ENCODE results near the gene ADAMTS18.
"Not testable (repeated sequence)": the region's sequence is repeated elsewhere in the genome, so short reads cannot be mapped to it uniquely, and the experiment has no call there.

The ADAMTS18 gene, protein sequence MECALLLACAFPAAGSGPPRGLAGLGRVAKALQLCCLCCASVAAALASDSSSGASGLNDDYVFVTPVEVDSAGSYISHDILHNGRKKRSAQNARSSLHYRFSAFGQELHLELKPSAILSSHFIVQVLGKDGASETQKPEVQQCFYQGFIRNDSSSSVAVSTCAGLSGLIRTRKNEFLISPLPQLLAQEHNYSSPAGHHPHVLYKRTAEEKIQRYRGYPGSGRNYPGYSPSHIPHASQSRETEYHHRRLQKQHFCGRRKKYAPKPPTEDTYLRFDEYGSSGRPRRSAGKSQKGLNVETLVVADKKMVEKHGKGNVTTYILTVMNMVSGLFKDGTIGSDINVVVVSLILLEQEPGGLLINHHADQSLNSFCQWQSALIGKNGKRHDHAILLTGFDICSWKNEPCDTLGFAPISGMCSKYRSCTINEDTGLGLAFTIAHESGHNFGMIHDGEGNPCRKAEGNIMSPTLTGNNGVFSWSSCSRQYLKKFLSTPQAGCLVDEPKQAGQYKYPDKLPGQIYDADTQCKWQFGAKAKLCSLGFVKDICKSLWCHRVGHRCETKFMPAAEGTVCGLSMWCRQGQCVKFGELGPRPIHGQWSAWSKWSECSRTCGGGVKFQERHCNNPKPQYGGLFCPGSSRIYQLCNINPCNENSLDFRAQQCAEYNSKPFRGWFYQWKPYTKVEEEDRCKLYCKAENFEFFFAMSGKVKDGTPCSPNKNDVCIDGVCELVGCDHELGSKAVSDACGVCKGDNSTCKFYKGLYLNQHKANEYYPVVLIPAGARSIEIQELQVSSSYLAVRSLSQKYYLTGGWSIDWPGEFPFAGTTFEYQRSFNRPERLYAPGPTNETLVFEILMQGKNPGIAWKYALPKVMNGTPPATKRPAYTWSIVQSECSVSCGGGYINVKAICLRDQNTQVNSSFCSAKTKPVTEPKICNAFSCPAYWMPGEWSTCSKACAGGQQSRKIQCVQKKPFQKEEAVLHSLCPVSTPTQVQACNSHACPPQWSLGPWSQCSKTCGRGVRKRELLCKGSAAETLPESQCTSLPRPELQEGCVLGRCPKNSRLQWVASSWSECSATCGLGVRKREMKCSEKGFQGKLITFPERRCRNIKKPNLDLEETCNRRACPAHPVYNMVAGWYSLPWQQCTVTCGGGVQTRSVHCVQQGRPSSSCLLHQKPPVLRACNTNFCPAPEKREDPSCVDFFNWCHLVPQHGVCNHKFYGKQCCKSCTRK (N-terminal part only)

GRCh38 chr16:77434530-77435271 is at the start of gene ADAMTS18:
TSS of gene ADAMTS18 (minus strand) at chr16:77435034. CDS start at chr16:77434695, 339 bp downstream.
- peaks cover 40% of the 10 kb centered on the region for H3K27me3 Mint-ChIP-seq
- no peaks in the 10 kb centered on the region for H3K36me3 Mint-ChIP-seq (ENCODE audit: low read depth)
- no peak within 1 kb of the TSS for H3K27ac Mint-ChIP-seq
- H3K4me1 Mint-ChIP-seq (ENCODE audit: low read depth) = no peaks in the 10 kb centered on the region
- intact Hi-C loops (cut with micrococcal nuclease) = no loop called here
- H3K9me3 Mint-ChIP-seq = no peaks in the 10 kb centered on the region
- H3K4me3 Mint-ChIP-seq = no peak within 1 kb of the TSS

- H3K27me3 Mint-ChIP-seq = no peaks in the 10 kb centered on the region
- no peak overlapping the region for H3K4me3 Mint-ChIP-seq
- no peaks in the 10 kb centered on the region for H3K36me3 Mint-ChIP-seq (ENCODE audit: low read depth)
- no peak overlapping the region for H3K27ac Mint-ChIP-seq
- H3K4me1 Mint-ChIP-seq (ENCODE audit: low read depth) = no peaks in the 10 kb centered on the region
- intact Hi-C loops (cut with micrococcal nuclease) = no loop called here
- no peaks in the 10 kb centered on the region for H3K9me3 Mint-ChIP-seq
Observed at GRCh38 chr16:77480681-77481315, 46.0 kb upstream of the ADAMTS18 start.

GRCh38 chr16:77472262-77472661 is 37.4 kb upstream of the ADAMTS18 start:
- no peak overlapping the region for H3K27ac Mint-ChIP-seq
- no peaks in the 10 kb centered on the region for H3K4me1 Mint-ChIP-seq (ENCODE audit: low read depth)
- H3K4me3 Mint-ChIP-seq = no peak overlapping the region
- H3K9me3 Mint-ChIP-seq = no peaks in the 10 kb centered on the region
- no peaks in the 10 kb centered on the region for H3K27me3 Mint-ChIP-seq
- no peaks in the 10 kb centered on the region for H3K36me3 Mint-ChIP-seq (ENCODE audit: low read depth)
- intact Hi-C loops (cut with micrococcal nuclease) = no loop called here

DNA sequence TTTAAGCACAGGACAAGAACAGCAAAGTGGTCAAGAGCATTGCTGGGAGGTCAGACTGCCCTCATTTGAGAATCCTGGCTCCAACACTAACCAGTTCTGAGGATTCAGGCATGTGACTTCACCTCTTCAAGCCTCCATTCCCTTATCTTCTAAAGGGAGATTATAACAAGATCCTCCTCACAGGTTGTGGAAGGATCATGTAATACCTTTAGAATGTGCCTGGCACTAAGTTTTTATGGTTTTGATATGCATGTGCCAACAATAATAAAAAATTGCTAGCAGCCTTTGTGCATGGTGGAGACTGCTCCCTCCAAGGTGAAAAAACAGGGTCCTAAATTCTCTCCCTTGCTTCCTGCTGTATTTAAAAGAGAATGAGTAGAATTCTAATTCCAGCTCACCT is 36.0 kb upstream of the ADAMTS18 start:
- no peaks in the 10 kb centered on the region for H3K9me3 Mint-ChIP-seq
- no peaks in the 10 kb centered on the region for H3K36me3 Mint-ChIP-seq (ENCODE audit: low read depth)
- peaks cover 2% of the 10 kb centered on the region for H3K27me3 Mint-ChIP-seq
- intact Hi-C loops (cut with micrococcal nuclease) = no loop called here
- no peaks in the 10 kb centered on the region for H3K4me1 Mint-ChIP-seq (ENCODE audit: low read depth)
- H3K4me3 Mint-ChIP-seq = no peak overlapping the region
- no peak overlapping the region for H3K27ac Mint-ChIP-seq

DNA sequence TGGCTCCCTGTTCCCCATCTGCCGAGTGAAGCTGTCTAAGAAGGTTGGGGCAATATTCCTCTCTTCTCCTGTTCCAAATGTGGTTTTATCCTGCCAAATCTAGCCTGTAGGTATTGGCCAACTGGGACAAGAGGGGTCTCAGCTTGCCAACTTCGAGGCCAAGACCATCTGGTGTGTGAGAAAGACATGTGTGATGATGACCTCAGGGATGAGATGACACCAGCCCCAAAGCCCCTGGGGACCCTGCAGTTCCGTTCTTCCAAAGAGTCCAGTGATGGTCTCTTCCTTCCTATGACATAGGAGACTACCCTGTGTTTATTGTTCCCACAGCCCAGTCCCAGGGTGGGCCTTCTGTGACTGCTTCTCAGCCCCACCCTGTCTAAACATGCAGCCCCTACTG is 34.8 kb upstream of the ADAMTS18 start:
- intact Hi-C loops (cut with micrococcal nuclease) = no loop called here
- no peak overlapping the region for H3K4me3 Mint-ChIP-seq
- no peak overlapping the region for H3K27ac Mint-ChIP-seq
- H3K4me1 Mint-ChIP-seq (ENCODE audit: low read depth) = no peaks in the 10 kb centered on the region
- no peaks in the 10 kb centered on the region for H3K36me3 Mint-ChIP-seq (ENCODE audit: low read depth)
- H3K27me3 Mint-ChIP-seq = peaks cover 2% of the 10 kb centered on the region
- H3K9me3 Mint-ChIP-seq = no peaks in the 10 kb centered on the region

DNA sequence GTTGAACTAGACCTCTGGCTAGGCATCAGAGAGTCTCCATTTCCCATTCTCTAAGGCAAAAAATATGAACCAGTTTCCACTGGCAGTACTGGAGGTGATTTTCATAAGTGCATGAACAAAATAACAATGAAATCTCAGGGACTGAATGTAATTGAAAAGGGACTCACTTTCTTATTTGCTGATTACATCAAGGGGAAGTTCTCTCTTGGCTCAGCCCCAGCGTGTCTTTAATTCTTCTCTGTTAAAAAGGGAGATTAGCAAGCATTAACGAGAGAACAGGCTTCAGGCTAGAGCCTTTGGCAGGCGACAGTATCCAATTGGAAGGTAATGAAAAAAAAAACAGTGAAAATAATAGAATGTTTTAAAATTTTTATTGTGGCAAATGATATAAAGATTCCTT is 34.0 kb upstream of the ADAMTS18 start:
- Mint-ChIP-seq H3K4me3 (no peak overlapping the region), H3K27me3 (peaks cover 2% of the 10 kb centered on the region), H3K36me3 (ENCODE audit: low read depth) (no peaks in the 10 kb centered on the region), H3K27ac (no peak overlapping the region), H3K9me3 (no peaks in the 10 kb centered on the region), H3K4me1 (ENCODE audit: low read depth) (no peaks in the 10 kb centered on the region)
- intact Hi-C loops (cut with micrococcal nuclease) = no loop called here

GRCh38 chr16:77467821-77468335 is 33.0 kb upstream of the ADAMTS18 start:
- intact Hi-C loops (cut with micrococcal nuclease) = no loop called here

GRCh38 chr16:77463659-77464058 is 28.8 kb upstream of the ADAMTS18 start:
- H3K27me3 Mint-ChIP-seq; H3K4me3 Mint-ChIP-seq; intact Hi-C loops (cut with micrococcal nuclease); H3K36me3 Mint-ChIP-seq (ENCODE audit: low read depth); H3K27ac Mint-ChIP-seq; H3K4me1 Mint-ChIP-seq (ENCODE audit: low read depth); H3K9me3 Mint-ChIP-seq: not testable (repeated sequence)

More at GRCh38 chr16:77467821-77468335, 33.0 kb upstream of the ADAMTS18 start:
- Mint-ChIP-seq H3K4me3 (no peak overlapping the region), H3K4me1 (ENCODE audit: low read depth) (no peaks in the 10 kb centered on the region), H3K27ac (no peak overlapping the region), H3K36me3 (ENCODE audit: low read depth) (no peaks in the 10 kb centered on the region), H3K27me3 (peaks cover 2% of the 10 kb centered on the region), H3K9me3 (no peaks in the 10 kb centered on the region)

- no peak overlapping the region for H3K4me3 Mint-ChIP-seq
- intact Hi-C loops (cut with micrococcal nuclease) = no loop called here
- H3K36me3 Mint-ChIP-seq (ENCODE audit: low read depth) = no peaks in the 10 kb centered on the region
- H3K27me3 Mint-ChIP-seq = peaks cover 3% of the 10 kb centered on the region
- H3K4me1 Mint-ChIP-seq (ENCODE audit: low read depth) = no peaks in the 10 kb centered on the region
- no peaks in the 10 kb centered on the region for H3K9me3 Mint-ChIP-seq
- H3K27ac Mint-ChIP-seq = no peak overlapping the region
Observed at GRCh38 chr16:77462894-77463293, 28.1 kb upstream of the ADAMTS18 start.

DNA sequence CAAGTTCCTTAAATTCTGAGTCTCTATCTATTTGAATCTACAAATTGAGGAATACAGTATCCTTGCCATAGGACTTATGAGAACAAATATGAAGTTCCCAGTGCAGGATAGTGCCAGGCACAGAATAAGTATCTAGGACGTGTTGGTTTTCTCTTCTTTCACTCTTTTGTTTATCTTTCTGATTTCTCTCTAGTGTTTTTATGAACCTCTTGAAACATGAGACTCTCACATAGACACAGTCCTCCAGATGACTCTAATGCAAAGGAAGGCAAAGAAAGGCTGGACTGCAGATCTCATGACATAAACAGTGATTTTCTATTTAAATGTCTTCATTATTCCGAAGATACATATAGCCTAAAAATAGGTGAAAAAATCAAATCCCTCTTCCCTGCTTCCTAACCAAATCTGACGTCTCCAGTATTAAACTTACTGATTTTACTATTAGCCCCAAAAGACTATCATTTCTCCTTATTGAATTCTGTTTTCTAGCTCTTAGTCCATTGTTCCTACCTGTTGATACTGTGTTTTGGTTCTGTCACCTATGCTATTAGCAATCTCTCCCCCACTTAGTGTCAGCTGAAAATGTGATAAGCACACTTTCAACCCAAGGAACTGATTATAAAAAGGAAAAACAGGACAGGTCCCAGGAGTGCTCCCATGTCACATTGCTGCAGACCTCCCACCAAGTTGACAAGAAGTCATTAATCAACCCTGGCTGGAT is 24.9 kb upstream of the ADAMTS18 start:
- intact Hi-C loops (cut with micrococcal nuclease) = no loop called here
- H3K27me3 Mint-ChIP-seq = peaks cover 2% of the 10 kb centered on the region
- no peak overlapping the region for H3K4me3 Mint-ChIP-seq
- H3K4me1 Mint-ChIP-seq (ENCODE audit: low read depth) = no peaks in the 10 kb centered on the region
- H3K36me3 Mint-ChIP-seq (ENCODE audit: low read depth) = no peaks in the 10 kb centered on the region
- no peak overlapping the region for H3K27ac Mint-ChIP-seq
- H3K9me3 Mint-ChIP-seq = no peaks in the 10 kb centered on the region

DNA sequence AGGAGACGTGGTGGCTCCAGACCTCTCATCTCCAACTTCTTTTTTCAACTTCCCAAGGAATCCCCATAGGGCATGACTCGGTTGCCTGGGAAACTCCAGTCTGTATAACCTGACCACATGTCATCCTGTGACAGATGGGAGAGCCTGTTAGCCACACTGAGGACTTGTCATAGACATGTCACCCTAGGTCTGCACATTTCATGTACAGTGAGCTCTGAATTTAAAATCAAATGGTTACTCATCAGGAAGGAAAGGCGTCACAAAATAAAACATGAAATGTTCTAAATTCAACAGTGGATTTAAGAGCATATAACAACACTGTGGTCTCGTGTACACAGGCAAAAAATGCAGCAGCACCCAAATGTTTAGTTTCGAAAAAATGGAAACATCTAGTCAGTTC is 22.2 kb upstream of the ADAMTS18 start:
- intact Hi-C loops (cut with micrococcal nuclease) = no loop called here
- H3K27me3 Mint-ChIP-seq = peaks cover 2% of the 10 kb centered on the region
- no peaks in the 10 kb centered on the region for H3K9me3 Mint-ChIP-seq
- H3K4me1 Mint-ChIP-seq (ENCODE audit: low read depth) = no peaks in the 10 kb centered on the region
- H3K27ac Mint-ChIP-seq = no peak overlapping the region
- no peak overlapping the region for H3K4me3 Mint-ChIP-seq
- H3K36me3 Mint-ChIP-seq (ENCODE audit: low read depth) = no peaks in the 10 kb centered on the region

DNA sequence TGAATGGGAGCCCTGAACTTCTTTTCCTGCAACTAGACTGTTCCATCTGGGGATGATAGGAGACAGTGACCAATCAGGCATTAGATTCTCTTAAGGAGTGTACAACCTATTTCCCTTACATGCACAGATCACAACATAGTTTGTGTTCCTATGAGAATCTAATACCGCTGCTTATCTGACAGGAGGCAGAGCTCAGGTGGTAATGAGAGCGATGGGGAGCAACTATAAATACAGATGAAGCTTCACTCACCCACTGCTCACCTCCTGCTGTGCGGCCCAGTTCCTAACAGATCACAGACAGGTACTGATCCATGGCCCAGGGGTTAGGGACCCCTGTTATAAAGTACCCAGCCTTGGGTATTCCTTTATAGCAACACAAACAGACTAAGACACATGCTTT is 17.4 kb upstream of the ADAMTS18 start:
- H3K4me1 Mint-ChIP-seq (ENCODE audit: low read depth) = no peaks in the 10 kb centered on the region
- H3K9me3 Mint-ChIP-seq = no peaks in the 10 kb centered on the region
- no peak overlapping the region for H3K27ac Mint-ChIP-seq
- intact Hi-C loops (cut with micrococcal nuclease) = no loop called here
- no peaks in the 10 kb centered on the region for H3K27me3 Mint-ChIP-seq
- H3K36me3 Mint-ChIP-seq (ENCODE audit: low read depth) = no peaks in the 10 kb centered on the region
- H3K4me3 Mint-ChIP-seq = no peak overlapping the region

Measured in dendritic cell treated with granulocyte-macrophage colony-stimulating factor and Interleukin-4, amounts not matched to agents 40 ng/mL and 50 ng/mL, for 4 days (primary cell).